Measurements from ENCODE around the gene SLC27A6. TPM values are rescaled to one million over a fixed set of nuclear protein-coding genes. Genes with fewer than 3 reads are reported as not detected.

The SLC27A6 gene
- total and polyA plus RNA-seq, 10 of the 15 experiments (the other 5 are each of a cell fraction or from before 2014, with no cell fraction given) = not detected

GRCh38 chr5:129051283-129051682 lies 86.0 kb downstream of the SLC27A6 start:
- H3K9me3 ChIP-seq (replicated peaks; ENCODE audit: control insufficient read depth, insufficient read depth, low read length) = no peaks in the 10 kb centered on the region
- no peaks in the 10 kb centered on the region for H3K4me1 ChIP-seq (ENCODE audit: control insufficient read depth, insufficient read depth, low read length)
- no peak overlapping the region for H3K4me2 ChIP-seq (ENCODE audit: control insufficient read depth, insufficient read depth)
- ChIA-PET RAD21 (ENCODE audit: unreplicated experiment) (no interaction called here), SMC1A (ENCODE audit: uncharacterized antibody, unreplicated experiment) (no interaction called here), CTCF (no interaction called here), POLR2A (interaction anchor here (0.6 kb wide), 1 partner anchor 78 kb away, joined by 3 read pairs; no protein-coding TSS in a partner anchor)
- TF ChIP-seq ZZZ3 (IDR thresholded peaks at IDR 0.05; ENCODE audit: control insufficient read depth, insufficient read length, low read depth) (no peak), REST (IDR thresholded peaks at IDR 0.05; ENCODE audit: low read depth, low read length) (no peak), SMAD5 (IDR thresholded peaks at IDR 0.05; ENCODE audit: low read depth) (no peak), SP1 (IDR thresholded peaks at IDR 0.05; ENCODE audit: low read depth, low read length) (no peak)
- ATAC-seq (no peak), DNase-seq (ENCODE audit: low read depth, low spot score) (no peak), FAIRE-seq (no peak)
- no peak overlapping the region for H2AFZ ChIP-seq (ENCODE audit: control insufficient read depth, low read depth, low read length)
- H3K9ac ChIP-seq (ENCODE audit: control insufficient read depth, insufficient read depth, low read length) = no peak overlapping the region
- no peaks in the 10 kb centered on the region for H3K27me3 ChIP-seq (replicated peaks in 1 of 2; ENCODE audit: control insufficient read depth in 2 of 2, insufficient read depth in 2 of 2, low read length in 1 of 2)
- H4K20me1 ChIP-seq (ENCODE audit: control insufficient read depth, insufficient read depth) = no peaks in the 10 kb centered on the region
- no peaks in the 10 kb centered on the region for H3K36me3 ChIP-seq (ENCODE audit: control insufficient read depth in 2 of 2, insufficient read depth in 2 of 2, low read length in 1 of 2)
- H3K79me2 ChIP-seq (ENCODE audit: control insufficient read depth, insufficient read depth, low read length) = no peaks in the 10 kb centered on the region
- H3K4me3 ChIP-seq = no peak overlapping the region
- WGBS (ENCODE audit: insufficient coverage, insufficient replicate concordance, low lambda C conversion rate, missing lambda C conversion rate) = 28% methylated on average over 4 of the region's 4 CpGs
- no peak overlapping the region for H3K27ac ChIP-seq (ENCODE audit: control insufficient read depth, insufficient read depth)
- intact Hi-C loops (cut with micrococcal nuclease; ENCODE audit: unreplicated experiment) = no loop called here
- in situ Hi-C loops (cut with MboI) = no loop called here
- BruUV-seq (replicated peaks) = no TSS peak

- no peak for ATAC-seq
- Histone ChIP-seq H4K20me1 (ENCODE audit: control insufficient read depth, insufficient read depth) (no peaks in the 10 kb centered on the region), H3K9me3 (replicated peaks; ENCODE audit: control insufficient read depth, insufficient read depth, low read length) (no peaks in the 10 kb centered on the region), H3K36me3 (ENCODE audit: control insufficient read depth in 2 of 2, insufficient read depth in 2 of 2, low read length in 1 of 2) (no peaks in the 10 kb centered on the region), H3K4me2 (ENCODE audit: control insufficient read depth, insufficient read depth) (no peak overlapping the region), H3K27me3 (replicated peaks in 1 of 2; ENCODE audit: control insufficient read depth in 2 of 2, insufficient read depth in 2 of 2, low read length in 1 of 2) (no peaks in the 10 kb centered on the region), H3K79me2 (ENCODE audit: control insufficient read depth, insufficient read depth, low read length) (no peaks in the 10 kb centered on the region), H3K27ac (ENCODE audit: control insufficient read depth, insufficient read depth) (no peak overlapping the region), H2AFZ (ENCODE audit: control insufficient read depth, low read depth, low read length) (no peak overlapping the region), H3K9ac (ENCODE audit: control insufficient read depth, insufficient read depth, low read length) (no peak overlapping the region), H3K4me1 (ENCODE audit: control insufficient read depth, insufficient read depth, low read length) (no peaks in the 10 kb centered on the region), H3K4me3 (no peak overlapping the region)
- ChIA-PET CTCF (interaction anchor here (0.6 to 2.2 kb wide), 3 partner anchors 9 to 147 kb away, joined by 4 to 7 read pairs (median 6); no protein-coding TSS in a partner anchor), RAD21 (ENCODE audit: unreplicated experiment) (no interaction called here), SMC1A (ENCODE audit: uncharacterized antibody, unreplicated experiment) (no interaction called here), POLR2A (no interaction called here)
- TF ChIP-seq ATF7 (IDR thresholded peaks at IDR 0.05; ENCODE audit: low read depth) (no peak), GATAD2B (conservative IDR thresholded peaks at IDR 0.05; ENCODE audit: low read depth) (no peak)
- no TSS peak for BruUV-seq (replicated peaks)
- no peak for DNase-seq (ENCODE audit: low read depth, low spot score)
- FAIRE-seq = no peak
- intact Hi-C loops (cut with micrococcal nuclease; ENCODE audit: unreplicated experiment) = no loop called here
- in situ Hi-C loops (cut with MboI) = no loop called here
These were observed 88.2 kb downstream of the SLC27A6 start for GRCh38 chr5:129053438-129053837.
